ENCODE data around the gene CFAP74.
A peak's percentile ranks its signal among the peaks of the same experiment; 100 is the strongest.

The CFAP74 gene

DNA sequence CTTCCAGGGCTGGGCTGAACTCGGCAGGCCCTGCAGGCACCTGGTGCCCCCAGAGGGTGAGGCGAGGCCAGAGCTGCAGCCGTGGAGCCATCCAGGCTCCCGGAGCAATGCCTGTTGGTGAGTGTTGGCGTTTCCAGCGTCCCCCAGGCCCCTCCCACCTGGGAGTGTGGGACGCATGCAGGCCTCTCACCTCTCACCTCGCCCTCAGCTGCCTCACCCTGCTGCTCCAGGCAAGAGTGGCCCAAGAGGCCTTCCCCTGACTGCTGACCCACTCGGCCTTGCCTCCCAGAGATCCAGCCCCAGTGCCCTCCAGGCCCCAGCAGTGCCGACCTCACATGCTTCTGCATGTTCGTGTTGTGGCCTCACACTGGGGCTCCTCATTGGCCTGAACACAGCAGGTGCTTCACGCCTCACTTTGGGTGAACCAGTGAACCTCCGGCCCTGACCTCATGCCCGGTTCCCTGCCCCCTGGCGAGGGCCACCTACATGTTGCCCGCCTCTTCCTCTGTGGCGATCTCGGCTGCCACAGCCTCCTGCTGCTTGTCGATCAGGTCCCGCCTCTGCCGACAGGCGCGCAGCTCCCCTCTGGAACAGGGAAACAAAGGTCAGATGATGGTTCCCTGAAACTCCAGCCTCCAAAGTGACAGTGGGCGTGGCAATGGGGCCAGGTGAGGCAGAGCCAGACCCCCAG is 17.0 kb downstream of the CFAP74 start:
- ChIA-PET POLR2A (interaction anchor here (0.5 kb wide), 1 partner anchor 21 kb away, joined by 6 read pairs; no protein-coding TSS in a partner anchor), CTCF (interaction anchor here (1.0 kb wide), 1 partner anchor 26 kb away, joined by 3 read pairs; no protein-coding TSS in a partner anchor)
- Histone ChIP-seq H3K36me3 (ENCODE audit: control insufficient read depth in 2 of 2, insufficient read depth in 1 of 2, low read length in 2 of 2) (no peaks in the 10 kb centered on the region), H3K4me1 (ENCODE audit: control insufficient read depth, insufficient read depth, low read length) (no peaks in the 10 kb centered on the region), H3K9me3 (ENCODE audit: control insufficient read depth, insufficient read depth, low read depth, low read length) (no peaks in the 10 kb centered on the region), H3K27ac (ENCODE audit: extremely low read depth, low read depth, low read length) (no peak overlapping the region), H3K4me3 (ENCODE audit: low read depth, low read length) (no peak overlapping the region)
- TF ChIP-seq ZIC2 (tag by site-specific recombination; IDR thresholded peaks at IDR 0.05) (0 out of 2 replicates have a peak, but pooled peaks have one; percentile 14), ZNF350 (tag by site-specific recombination; IDR thresholded peaks at IDR 0.05) (no peak), RBAK (tag by site-specific recombination; IDR thresholded peaks at IDR 0.05) (no peak)
- TF ChIP-seq, protein P1, sequence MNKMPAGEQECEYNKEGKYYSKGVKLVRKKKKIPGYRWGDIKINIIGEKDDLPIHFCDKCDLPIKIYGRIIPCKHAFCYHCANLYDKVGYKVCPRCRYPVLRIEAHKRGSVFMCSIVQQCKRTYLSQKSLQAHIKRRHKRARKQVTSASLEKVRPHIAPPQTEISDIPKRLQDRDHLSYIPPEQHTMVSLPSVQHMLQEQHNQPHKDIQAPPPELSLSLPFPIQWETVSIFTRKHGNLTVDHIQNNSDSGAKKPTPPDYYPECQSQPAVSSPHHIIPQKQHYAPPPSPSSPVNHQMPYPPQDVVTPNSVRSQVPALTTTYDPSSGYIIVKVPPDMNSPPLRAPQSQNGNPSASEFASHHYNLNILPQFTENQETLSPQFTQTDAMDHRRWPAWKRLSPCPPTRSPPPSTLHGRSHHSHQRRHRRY (tag by site-specific recombination; IDR thresholded peaks at IDR 0.05) = no peak

DNA sequence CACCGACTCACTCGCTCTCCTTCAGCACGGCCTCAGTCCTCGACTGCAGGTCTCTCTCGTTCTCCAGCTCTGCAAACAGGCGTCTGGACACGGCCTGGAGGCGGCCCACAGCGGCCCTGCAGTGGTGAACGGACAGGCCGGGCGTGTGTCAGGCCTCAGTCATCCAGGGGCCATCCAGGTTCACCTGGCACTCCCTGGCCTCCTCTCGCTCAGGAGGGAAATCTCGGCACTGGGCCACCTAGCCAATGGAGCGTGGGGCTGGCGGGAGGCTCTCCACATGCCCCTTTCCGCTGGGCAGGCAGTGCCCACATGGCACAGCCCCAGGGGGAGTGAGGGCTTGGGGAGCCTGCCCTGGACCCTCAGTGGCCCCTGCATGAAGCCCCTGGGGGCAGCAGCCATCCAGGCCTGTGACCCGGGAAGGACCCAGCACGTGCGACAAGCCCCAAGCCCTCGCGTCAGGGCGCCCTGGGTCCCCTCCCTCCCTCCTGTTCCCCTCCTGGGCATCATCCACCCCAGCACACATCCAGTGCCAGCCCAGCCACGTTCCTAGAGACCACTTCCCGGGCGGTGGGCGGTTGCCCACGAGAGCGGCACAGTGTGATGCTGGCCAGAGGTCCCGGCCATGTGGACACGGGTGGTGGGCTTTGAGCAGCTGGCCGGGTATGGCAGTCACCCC is 18.1 kb downstream of the CFAP74 start:
- Histone ChIP-seq H3K36me3 (ENCODE audit: control insufficient read depth in 2 of 2, insufficient read depth in 1 of 2, low read length in 2 of 2) (no peaks in the 10 kb centered on the region), H3K27ac (ENCODE audit: extremely low read depth, low read depth, low read length) (no peak overlapping the region), H3K4me1 (ENCODE audit: control insufficient read depth, insufficient read depth, low read length) (no peaks in the 10 kb centered on the region), H3K9me3 (ENCODE audit: control insufficient read depth, insufficient read depth, low read depth, low read length) (no peaks in the 10 kb centered on the region), H3K4me3 (ENCODE audit: low read depth, low read length) (no peak overlapping the region)
- ChIA-PET CTCF (no interaction called here), POLR2A (no interaction called here)
- no peak for TF ChIP-seq IKZF3 (tag by site-specific recombination; IDR thresholded peaks at IDR 0.05)
- TF ChIP-seq GLI4 (tag by site-specific recombination; IDR thresholded peaks at IDR 0.05) = no peak
- TF ChIP-seq SP2 (tag by site-specific recombination; IDR thresholded peaks at IDR 0.05) = no peak
- no peak for TF ChIP-seq ZNF76 (tag by site-specific recombination; IDR thresholded peaks at IDR 0.05; ENCODE audit: borderline replicate concordance, low read depth)
- TF ChIP-seq, protein P2, sequence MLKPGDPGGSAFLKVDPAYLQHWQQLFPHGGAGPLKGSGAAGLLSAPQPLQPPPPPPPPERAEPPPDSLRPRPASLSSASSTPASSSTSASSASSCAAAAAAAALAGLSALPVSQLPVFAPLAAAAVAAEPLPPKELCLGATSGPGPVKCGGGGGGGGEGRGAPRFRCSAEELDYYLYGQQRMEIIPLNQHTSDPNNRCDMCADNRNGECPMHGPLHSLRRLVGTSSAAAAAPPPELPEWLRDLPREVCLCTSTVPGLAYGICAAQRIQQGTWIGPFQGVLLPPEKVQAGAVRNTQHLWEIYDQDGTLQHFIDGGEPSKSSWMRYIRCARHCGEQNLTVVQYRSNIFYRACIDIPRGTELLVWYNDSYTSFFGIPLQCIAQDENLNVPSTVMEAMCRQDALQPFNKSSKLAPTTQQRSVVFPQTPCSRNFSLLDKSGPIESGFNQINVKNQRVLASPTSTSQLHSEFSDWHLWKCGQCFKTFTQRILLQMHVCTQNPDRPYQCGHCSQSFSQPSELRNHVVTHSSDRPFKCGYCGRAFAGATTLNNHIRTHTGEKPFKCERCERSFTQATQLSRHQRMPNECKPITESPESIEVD (tag by site-specific recombination; IDR thresholded peaks at IDR 0.05) = no peak
- TF ChIP-seq KLF7 (tag by site-specific recombination; IDR thresholded peaks at IDR 0.05; ENCODE audit: borderline replicate concordance) = no peak
- TF ChIP-seq ZNF48 (tag by site-specific recombination; IDR thresholded peaks at IDR 0.05) = no peak
- no peak for TF ChIP-seq BCL11A (tag by site-specific recombination; IDR thresholded peaks at IDR 0.05; ENCODE audit: low read depth)
- TF ChIP-seq ZSCAN30 (tag by site-specific recombination; IDR thresholded peaks at IDR 0.05) = no peak
- TF ChIP-seq ZNF398 (tag by site-specific recombination; IDR thresholded peaks at IDR 0.05) = no peak
- TF ChIP-seq ZNF830 (tag by site-specific recombination; IDR thresholded peaks at IDR 0.05; ENCODE audit: low read depth) = no peak
- TF ChIP-seq FEZF1 (tag by site-specific recombination; IDR thresholded peaks at IDR 0.05) = no peak
- TF ChIP-seq ZNF341 (tag by site-specific recombination; IDR thresholded peaks at IDR 0.05; ENCODE audit: low read depth) = no peak
- no peak for TF ChIP-seq GLIS1 (tag by site-specific recombination; IDR thresholded peaks at IDR 0.05)
- TF ChIP-seq ZNF174 (tag by site-specific recombination; IDR thresholded peaks at IDR 0.05) = no peak
- no peak for TF ChIP-seq YY1 (tag by site-specific recombination; IDR thresholded peaks at IDR 0.05)
- TF ChIP-seq ZNF600 (tag by site-specific recombination; IDR thresholded peaks at IDR 0.05) = no peak
- TF ChIP-seq KLF17 (tag by site-specific recombination; IDR thresholded peaks at IDR 0.05) = no peak
- no peak for TF ChIP-seq ZNF114 (tag by site-specific recombination; IDR thresholded peaks at IDR 0.05)
